HG02759 (cell line): ENCODE data around the gene CYP2B6.
"Not testable (repeated sequence)": the region's sequence is repeated elsewhere in the genome, so short reads cannot be mapped to it uniquely, and the experiment has no call there.

Experiments
- ATAC-seq: cut with Tn5 transposase; IDR thresholded peaks from one replicate; pipeline ENCODE4 v1.9.1; 2021; ENCODE audit warnings: mild to moderate bottlenecking, moderate library complexity; ENCODE audit not compliant: unreplicated experiment

The CYP2B6 gene

DNA sequence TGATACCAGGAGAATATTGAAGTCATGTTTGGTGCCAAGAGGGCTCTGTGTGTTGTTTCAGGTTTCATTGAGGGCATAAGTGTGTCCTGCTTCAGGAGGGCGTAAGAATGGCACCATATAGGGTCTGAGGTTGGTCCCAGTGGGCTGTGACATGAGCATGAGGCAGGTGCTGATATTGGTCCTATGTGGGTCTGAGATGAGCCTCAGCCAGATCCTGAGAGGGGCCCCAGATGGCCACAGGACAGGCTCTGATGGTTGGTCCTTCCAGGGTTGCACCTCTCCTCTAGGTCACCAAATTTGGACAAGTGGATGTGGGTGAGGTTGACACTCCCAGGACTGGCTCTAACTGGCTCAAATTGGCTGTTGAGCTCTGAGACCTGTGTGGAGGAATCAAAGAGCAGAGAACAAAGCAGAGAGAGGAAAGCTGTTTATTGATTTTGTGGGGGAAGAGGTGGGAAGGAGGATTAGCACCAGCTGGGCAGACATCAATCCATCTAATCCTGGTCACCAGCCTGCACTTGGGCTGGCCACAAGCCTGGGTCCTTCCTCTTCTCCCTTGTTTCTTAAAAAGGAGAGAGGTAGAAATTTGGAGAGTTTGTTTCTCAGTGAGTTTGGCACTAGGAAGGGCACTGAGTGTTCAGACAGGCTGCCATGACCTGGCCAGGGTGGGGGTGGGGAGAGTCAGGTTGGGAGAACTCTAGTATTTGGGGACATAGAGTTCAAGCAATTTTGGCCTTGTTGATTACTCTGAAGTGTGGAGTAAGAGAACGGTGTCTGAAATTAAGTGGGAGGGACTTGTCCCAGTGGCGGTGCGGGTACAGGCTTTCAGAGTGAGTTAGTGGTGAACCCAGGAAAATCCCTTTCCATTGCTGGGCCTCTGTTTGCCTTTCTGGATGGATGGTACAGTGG lies 38.7 kb downstream of the CYP2B6 start:
- no peak for ATAC-seq

DNA sequence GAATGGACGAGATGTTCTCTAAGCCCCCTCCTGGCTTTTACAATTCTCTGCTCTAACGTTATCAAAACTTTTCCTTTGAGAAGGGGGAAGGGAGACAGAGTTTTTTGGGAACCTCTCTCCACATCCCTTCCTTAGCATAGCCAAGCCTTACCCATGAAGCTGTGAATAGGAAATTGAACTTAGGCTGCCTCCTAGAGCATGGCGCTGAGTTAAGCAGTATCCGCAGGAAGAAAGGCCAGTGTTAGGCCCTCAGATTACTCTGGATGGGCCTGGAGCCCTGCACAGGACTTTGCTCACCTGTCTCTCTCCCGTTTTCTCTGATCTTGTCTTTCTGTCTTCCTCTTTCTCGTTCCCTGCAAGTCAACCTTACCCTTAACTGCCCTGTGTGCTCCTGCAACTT lies 39.6 kb downstream of the CYP2B6 start:
- ATAC-seq, result no peak

DNA sequence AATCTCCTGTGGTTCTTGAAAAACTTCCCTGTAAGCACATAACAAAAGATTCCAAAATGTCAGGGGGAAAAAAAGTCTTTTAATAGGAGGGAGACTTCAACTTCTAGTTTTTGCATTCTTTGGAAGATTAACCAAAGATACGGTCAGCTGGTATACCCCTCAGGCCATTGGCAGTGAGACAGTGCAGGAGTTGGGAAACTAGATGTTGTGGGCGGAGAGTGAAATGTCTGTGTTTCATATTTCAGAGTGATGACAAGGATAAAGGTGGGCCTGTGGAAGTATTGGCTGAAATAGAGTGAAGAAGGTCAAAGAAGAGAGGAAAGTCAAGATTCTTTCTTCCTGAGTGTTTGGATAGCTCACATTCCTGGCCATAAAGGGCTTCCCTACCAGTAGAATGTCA lies 40.8 kb downstream of the CYP2B6 start:
- ATAC-seq, result no peak

DNA sequence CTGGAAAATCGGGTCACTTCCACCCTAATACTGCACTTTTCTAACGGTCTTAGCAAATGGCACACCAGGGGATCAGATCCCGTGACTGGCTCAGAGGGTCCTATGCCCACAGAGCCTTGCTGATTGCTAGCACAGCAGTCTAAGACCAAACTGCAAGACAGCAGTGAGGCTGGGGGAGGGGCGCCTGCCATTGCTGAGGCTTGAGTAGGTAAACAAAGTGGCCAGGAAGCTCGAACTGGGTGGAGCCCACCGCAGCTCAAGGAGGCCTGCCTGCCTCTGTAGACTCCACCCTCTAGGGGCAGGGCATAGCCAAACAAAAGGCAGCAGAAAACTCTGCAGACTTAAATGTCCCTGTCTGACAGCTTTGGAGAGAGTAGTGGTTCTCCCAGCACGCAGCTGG lies 42.2 kb downstream of the CYP2B6 start:
- not testable (repeated sequence) for ATAC-seq

DNA sequence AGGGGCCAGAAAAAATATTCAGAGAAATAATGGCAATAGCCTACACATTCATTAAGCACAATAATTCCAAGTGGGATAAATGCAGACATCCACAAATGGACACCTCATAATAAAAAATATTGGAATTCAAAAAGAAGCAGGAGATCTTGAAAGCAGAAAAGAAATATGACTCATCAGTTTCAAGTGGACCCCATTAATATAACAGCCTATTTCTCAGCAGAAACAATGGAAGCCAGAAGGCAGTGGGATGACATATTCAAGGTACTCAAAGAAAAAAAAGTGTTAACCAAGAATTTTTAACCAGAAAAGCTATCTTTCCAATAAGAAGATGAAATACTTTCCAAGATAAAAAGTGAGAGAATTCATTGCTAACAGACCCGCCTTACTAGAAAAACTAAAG lies 48.7 kb downstream of the CYP2B6 start:
- ATAC-seq, result no peak

DNA sequence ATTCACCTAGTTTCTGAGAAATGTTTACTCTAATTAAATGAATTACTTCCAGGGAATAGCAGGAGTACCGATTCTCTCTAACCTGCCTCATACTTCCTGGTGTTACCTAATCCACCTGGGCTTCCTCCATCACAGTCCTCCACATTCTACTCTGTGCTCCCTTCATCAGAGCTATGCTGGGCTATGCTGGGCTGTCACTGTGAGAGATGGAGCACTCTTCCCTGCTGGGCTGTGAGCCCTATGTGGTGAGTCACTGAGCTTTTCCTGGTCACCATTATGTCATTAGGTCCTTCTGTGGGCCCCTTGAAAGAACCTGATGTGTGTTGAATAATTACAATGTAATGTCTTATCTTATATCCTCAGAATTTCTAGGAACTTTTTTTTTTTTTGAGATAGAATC lies 54.0 kb downstream of the CYP2B6 start:
- ATAC-seq, result not testable (repeated sequence)

DNA sequence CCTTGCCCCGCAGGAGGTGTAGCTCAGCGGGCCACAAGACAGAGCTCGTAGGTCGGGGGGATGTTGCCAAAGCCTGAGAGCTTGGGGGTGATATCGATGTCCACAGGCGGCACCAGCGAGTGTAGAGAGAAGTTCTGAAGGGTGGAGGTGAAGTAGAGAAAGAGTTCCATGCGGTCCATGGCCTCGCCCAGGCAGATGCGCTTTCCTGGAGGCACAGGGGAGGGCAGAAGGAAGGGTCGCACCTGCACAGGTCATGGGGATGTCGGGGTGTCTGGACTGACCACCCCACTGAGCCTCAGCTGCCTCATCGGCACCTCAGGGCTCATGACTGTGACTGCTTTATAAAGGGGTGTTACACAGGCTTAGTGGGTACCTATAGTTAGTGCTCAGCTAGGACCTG lies 59.3 kb downstream of the CYP2B6 start:
- no peak for ATAC-seq

DNA sequence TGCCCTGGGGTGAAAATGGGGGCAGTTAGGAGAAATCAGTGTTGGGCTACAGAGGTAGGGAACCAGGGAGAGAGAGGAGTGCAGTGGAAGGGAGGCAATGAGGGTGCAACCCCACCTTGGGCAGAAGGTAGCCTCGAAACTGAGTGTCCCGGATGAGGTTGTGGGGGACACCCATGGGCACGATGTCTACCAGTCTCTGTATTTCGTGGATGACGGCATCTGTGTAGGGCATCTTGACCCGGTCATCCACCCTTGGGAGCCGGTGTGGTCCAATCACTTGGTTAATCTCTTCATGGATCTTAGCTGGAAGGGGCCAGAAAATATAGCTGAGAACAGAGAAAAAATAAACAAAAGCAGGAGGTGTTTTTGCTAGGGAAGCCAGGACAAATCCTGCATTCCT lies 61.1 kb downstream of the CYP2B6 start:
- not testable (repeated sequence) for ATAC-seq

DNA sequence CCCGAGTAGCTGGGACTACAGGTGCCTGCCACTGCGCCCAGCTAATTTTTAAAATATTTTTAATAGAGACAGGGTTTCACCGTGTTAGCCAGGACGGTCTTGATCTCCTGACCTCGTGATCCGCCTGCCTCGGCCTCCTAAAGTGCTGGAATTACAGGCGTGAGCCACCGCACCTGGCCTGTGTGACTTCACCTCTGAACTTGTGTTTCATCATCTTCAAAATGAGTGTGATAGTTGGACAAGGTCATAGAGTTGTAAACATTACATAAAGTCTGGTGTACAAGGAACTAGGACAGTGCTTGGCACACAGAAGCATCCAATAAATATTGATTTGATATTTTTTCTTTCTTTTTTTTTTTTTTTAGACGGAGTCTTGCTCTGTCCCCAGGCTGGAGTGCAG lies 62.2 kb downstream of the CYP2B6 start:
- not testable (repeated sequence) for ATAC-seq

DNA sequence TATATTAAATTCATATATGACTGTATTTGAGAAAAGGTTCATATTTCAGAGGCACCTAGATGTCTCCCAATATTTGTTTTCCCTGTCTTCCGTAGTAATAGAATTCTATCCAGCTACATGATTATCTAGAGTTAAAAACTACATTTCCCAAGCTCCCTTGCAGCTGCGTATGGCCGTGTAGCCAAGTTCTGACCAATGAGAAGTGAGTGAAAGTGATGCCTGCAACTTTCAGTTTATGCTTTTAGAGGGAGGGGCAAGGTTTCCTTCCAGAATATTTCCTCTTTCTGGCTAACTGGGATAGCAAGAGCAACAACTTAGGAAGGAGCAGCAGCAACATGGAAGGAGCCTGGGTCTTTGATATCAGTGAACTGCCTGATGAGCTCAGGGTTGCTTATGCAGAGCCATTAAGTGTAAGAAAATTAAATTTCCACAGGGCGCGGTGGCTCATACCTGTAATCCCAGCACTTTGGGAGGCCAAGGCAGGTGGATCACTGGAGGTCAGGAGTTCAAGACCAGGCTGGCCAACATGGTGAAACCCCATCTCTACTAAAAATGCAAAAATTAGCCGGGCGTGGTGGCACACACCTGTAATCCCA lies 74.0 kb downstream of the CYP2B6 start:
- no peak for ATAC-seq
